Left ventricle myocardium inferior (tissue), 1 donor: ENCODE measurements around the gene GCM1. TPM values are rescaled to one million over a fixed set of nuclear protein-coding genes. Genes with fewer than 3 reads are reported as not detected.

ENCODE experiments used
- DNase-seq: peaks from one replicate; pipeline ENCODE4 v3.0.0-alpha.2; 2020
- H3K27ac ChIP-seq: fragments of 200-600 bp; replicated peaks from 2 replicates; pipeline ENCODE4 v1.8.0; 2021
- H3K27me3 ChIP-seq: fragments of 200-600 bp; 2 replicates; pipeline ENCODE4 v1.8.0; 2021; ENCODE audit warnings: low read depth
- H3K36me3 ChIP-seq: fragments of 200-600 bp; 2 replicates; pipeline ENCODE4 v1.8.0; 2021
- H3K4me1 ChIP-seq: fragments of 200-600 bp; 2 replicates; pipeline ENCODE4 v1.8.0; 2021
- H3K4me3 ChIP-seq: fragments of 200-600 bp; 2 replicates; pipeline ENCODE4 v1.8.0; 2021; ENCODE audit warnings: mild to moderate bottlenecking, moderate library complexity
- H3K9me3 ChIP-seq: fragments of 200-600 bp; replicated peaks from 2 replicates; pipeline ENCODE4 v1.8.0; 2021
- intact Hi-C: fragments of 100-400 bp; cut with micrococcal nuclease; formaldehyde crosslinking; loops from one replicate; pipeline ENCODE4 v1.11.0; 2022
- total RNA-seq: library from RNA; stranded (reverse); fragmentation: NEBNext Ultra II Directional; extraction: Animal tissue kit (Norgen Biotek cat#: 25700); gene quantifications from one replicate; pipeline ENCODE4 v1.2.1, GENCODE V29; 2021
- TF ChIP-seq, protein P1 (sequence below): fragments of 200-600 bp; IDR thresholded peaks from 2 replicates; pipeline ENCODE4 v1.8.0; 2021; ENCODE audit warnings: antibody characterized with exemption, mild to moderate bottlenecking, borderline replicate concordance
- donor health status: DM: no; HTN: yes; CAD: no; lungs with severe emphysema.

The GCM1 gene
- total RNA-seq, 1 donor from 2014 or later: not detected

DNA sequence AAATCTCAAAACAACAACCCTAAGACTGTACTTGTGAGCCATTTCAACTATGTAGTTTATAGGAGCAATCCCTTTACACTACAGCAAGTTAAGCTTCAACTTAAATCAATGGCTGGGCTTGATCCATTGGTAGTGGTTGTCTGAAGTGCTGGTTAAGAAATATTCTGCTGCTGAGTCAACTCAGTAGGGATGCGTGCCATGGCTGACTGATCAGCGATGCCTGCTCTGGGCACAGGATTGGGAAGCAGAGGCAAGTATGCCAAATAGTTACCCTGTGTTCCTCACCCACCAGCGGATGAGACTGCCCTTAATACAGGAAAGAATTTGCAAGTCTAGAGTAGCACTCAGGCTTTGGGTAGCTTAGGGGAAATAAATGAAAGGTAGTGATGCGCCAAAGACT is 41.5 kb downstream of the GCM1 start:
- H3K27ac ChIP-seq: no peak overlapping the region
- peaks cover 17% of the 10 kb centered on the region for H3K36me3 ChIP-seq
- TF ChIP-seq, protein P1, sequence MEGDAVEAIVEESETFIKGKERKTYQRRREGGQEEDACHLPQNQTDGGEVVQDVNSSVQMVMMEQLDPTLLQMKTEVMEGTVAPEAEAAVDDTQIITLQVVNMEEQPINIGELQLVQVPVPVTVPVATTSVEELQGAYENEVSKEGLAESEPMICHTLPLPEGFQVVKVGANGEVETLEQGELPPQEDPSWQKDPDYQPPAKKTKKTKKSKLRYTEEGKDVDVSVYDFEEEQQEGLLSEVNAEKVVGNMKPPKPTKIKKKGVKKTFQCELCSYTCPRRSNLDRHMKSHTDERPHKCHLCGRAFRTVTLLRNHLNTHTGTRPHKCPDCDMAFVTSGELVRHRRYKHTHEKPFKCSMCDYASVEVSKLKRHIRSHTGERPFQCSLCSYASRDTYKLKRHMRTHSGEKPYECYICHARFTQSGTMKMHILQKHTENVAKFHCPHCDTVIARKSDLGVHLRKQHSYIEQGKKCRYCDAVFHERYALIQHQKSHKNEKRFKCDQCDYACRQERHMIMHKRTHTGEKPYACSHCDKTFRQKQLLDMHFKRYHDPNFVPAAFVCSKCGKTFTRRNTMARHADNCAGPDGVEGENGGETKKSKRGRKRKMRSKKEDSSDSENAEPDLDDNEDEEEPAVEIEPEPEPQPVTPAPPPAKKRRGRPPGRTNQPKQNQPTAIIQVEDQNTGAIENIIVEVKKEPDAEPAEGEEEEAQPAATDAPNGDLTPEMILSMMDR: no peak
- no peak for DNase-seq
- intact Hi-C loops: no loop called here
- H3K4me1 ChIP-seq: no peaks in the 10 kb centered on the region
- no peak overlapping the region for H3K4me3 ChIP-seq
- no peaks in the 10 kb centered on the region for H3K27me3 ChIP-seq
- no peaks in the 10 kb centered on the region for H3K9me3 ChIP-seq

DNA sequence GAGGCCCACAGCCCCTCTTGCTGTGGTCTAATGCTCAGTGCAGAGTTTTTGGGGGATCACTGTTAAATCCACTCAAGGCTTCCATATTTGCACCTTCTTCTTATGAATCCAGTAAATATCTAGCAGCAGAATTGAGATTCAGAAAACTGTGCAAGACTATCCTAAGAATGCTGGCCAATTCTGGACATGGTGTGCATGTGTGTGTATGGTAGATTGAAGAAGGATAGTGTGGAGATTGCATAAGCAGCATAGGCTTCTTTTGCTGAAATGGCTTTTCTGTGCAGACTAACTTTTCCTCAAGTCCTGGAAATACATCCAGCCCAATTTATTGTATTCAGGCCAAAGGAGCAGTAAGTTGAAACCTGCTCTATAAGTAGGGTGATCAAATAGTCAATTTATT is 43.7 kb downstream of the GCM1 start:
- intact Hi-C loops: no loop called here
- H3K9me3 ChIP-seq: no peaks in the 10 kb centered on the region
- peaks cover 38% of the 10 kb centered on the region for H3K36me3 ChIP-seq
- H3K4me3 ChIP-seq: no peak overlapping the region
- no peaks in the 10 kb centered on the region for H3K4me1 ChIP-seq
- no peak for DNase-seq
- TF ChIP-seq, protein P1: no peak
- H3K27ac ChIP-seq: no peak overlapping the region
- H3K27me3 ChIP-seq: no peaks in the 10 kb centered on the region

DNA sequence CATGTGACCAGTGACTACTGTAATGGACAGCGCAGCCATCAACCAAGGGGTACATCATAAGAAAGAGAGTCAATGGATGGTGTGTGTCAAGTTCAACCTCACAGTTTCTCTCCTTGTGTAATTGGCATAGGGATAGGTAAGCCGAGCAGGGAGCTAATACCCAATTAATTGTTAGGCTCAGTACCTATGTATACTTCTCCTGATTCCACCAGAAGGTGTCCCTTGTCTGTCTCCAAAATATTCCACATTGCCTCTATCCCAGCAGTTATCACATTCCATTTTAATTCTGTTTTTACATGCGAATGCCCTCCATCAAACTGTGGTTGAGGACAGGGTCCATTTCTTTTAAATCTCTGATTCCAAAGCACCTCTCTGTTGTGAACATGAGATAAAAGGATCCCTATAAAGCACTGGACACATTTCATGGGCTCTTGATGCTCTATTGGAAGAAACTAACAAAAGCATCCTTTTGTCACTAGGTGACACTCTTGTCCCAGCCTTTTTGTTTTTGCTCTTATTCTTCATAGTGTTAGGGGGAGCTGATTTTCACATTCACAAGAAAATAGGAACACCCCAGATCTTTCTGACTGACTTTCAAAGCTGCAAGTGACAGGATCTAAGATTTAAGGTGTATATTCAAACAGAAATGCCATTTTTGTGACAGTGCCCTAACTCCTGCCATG is 44.5 kb downstream of the GCM1 start:
- TF ChIP-seq, protein P1: no peak

DNA sequence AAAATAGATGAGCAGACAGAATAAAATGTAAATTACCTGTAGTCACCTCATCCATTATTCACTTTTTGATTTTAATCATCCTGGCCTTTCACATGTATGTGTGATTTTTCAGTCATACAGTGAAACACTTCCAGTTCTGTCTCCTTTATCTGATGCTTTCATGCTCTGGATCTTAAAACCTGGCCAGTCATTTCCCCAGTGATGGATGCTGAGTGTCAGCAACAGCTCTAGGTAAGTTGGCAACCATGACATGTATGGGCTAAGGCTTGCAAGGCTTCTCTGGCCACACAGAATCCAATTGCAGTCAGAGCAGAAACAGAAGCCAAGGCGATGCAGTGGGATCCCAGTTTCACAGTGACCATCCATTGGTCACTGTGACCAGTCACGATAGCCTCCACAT is 47.6 kb downstream of the GCM1 start:
- H3K36me3 ChIP-seq: peaks cover 76% of the 10 kb centered on the region
- no peaks in the 10 kb centered on the region for H3K4me1 ChIP-seq
- H3K27ac ChIP-seq: no peak overlapping the region
- intact Hi-C loops: no loop called here
- TF ChIP-seq, protein P1: no peak
- no peaks in the 10 kb centered on the region for H3K27me3 ChIP-seq
- no peak for DNase-seq
- no peaks in the 10 kb centered on the region for H3K9me3 ChIP-seq
- no peak overlapping the region for H3K4me3 ChIP-seq

More for the DNA sequence above, 44.5 kb downstream of the GCM1 start:
- H3K36me3 ChIP-seq: peaks cover 44% of the 10 kb centered on the region
- no peaks in the 10 kb centered on the region for H3K27me3 ChIP-seq
- no peaks in the 10 kb centered on the region for H3K9me3 ChIP-seq
- H3K27ac ChIP-seq: no peak overlapping the region
- H3K4me1 ChIP-seq: no peaks in the 10 kb centered on the region
- no peak overlapping the region for H3K4me3 ChIP-seq
- no peak for DNase-seq
- intact Hi-C loops: no loop called here

DNA sequence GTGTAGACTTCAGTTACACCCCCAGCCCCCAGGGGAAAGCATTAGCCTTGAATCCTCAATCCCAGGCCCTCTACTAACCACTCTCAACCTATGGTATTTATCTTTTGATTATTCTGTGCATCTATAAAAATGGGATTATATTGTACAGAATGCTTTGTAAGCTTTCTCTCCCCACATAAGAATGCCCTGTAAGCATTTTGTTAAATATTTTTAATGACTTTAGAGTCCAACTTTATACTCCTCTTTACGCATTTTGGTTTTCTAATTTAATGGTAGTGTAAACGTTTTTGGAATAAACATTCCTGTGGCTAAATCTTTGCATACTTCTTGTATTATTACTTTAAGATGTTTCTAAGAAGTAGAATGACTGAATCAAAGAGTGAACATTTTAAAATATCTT is 48.1 kb downstream of the GCM1 start:
- TF ChIP-seq, protein P1: no peak
- H3K27me3 ChIP-seq: no peaks in the 10 kb centered on the region
- DNase-seq: no peak
- H3K27ac ChIP-seq: no peak overlapping the region
- H3K36me3 ChIP-seq: peaks cover 80% of the 10 kb centered on the region
- intact Hi-C loops: no loop called here
- H3K4me3 ChIP-seq: no peak overlapping the region
- H3K9me3 ChIP-seq: no peaks in the 10 kb centered on the region
- no peaks in the 10 kb centered on the region for H3K4me1 ChIP-seq
